ENCODE results near the gene DEUP1.

GRCh38 chr11:93444617-93445073 is 114.1 kb downstream of the DEUP1 start:
- no peak for TF ChIP-seq CTCF (IDR thresholded peaks at IDR 0.05)
- no peak for TF ChIP-seq POLR2A (IDR thresholded peaks at IDR 0.05)
- no peak for TF ChIP-seq EP300 (IDR thresholded peaks at IDR 0.05)
- TF ChIP-seq POLR2AphosphoS5 (IDR thresholded peaks at IDR 0.05), result no peak
